ENCODE measurements around the gene COL28A1. TPM values are rescaled to one million over a fixed set of nuclear protein-coding genes. Genes with fewer than 3 reads are reported as not detected.

The COL28A1 gene
- total RNA-seq, 3 donors from 2014 or later (not counting 1 experiment from before 2014, with no cell fraction given), result 0.28 to 0.84 (median 0.45) TPM

GRCh38 chr7:7557252-7557651 lies 21.6 kb upstream of the COL28A1 start:
- 93% methylated on average over 5 of the region's 5 CpGs for WGBS (ENCODE audit: insufficient coverage)
- Mint-ChIP-seq H3K4me1 (no peaks in the 10 kb centered on the region), H3K4me3 (no peak overlapping the region), H3K36me3 (peaks cover 25% of the 10 kb centered on the region), H3K27me3 (ENCODE audit: low read depth in 2 of 2) (peaks cover 0 to 4% of the 10 kb centered on the region in 2 donors), H3K9me3 (peaks cover 0 to 11% of the 10 kb centered on the region in 2 donors), H3K27ac (no peak overlapping the region)
- Histone ChIP-seq H3K9me3 (ENCODE audit: control insufficient read depth, insufficient read depth, low read length) (no peaks in the 10 kb centered on the region), H3K4me1 (ENCODE audit: control insufficient read depth, insufficient read depth, low read length) (no peaks in the 10 kb centered on the region), H3K4me3 (ENCODE audit: low read length) (no peak overlapping the region), H3K27me3 (ENCODE audit: control insufficient read depth, insufficient read depth, low read length) (no peaks in the 10 kb centered on the region), H3K27ac (ENCODE audit: low read length) (no peak overlapping the region), H3K36me3 (ENCODE audit: control insufficient read depth, insufficient read depth, low read length) (no peaks in the 10 kb centered on the region)
- no peak for DNase-seq
- intact Hi-C loops (cut with micrococcal nuclease), result no loop called here
- no peak for ATAC-seq
- TF ChIP-seq CTCF (IDR thresholded peaks at IDR 0.05), result no peak

- Histone ChIP-seq H3K27me3 (ENCODE audit: control insufficient read depth, insufficient read depth, low read length) (no peaks in the 10 kb centered on the region), H3K9me3 (ENCODE audit: control insufficient read depth, insufficient read depth, low read length) (no peaks in the 10 kb centered on the region), H3K36me3 (ENCODE audit: control insufficient read depth, insufficient read depth, low read length) (no peaks in the 10 kb centered on the region), H3K4me3 (ENCODE audit: low read length) (no peak overlapping the region), H3K27ac (ENCODE audit: low read length) (no peak overlapping the region), H3K4me1 (ENCODE audit: control insufficient read depth, insufficient read depth, low read length) (no peaks in the 10 kb centered on the region)
- Mint-ChIP-seq H3K9me3 (peaks cover 0 to 11% of the 10 kb centered on the region in 2 donors), H3K36me3 (peaks cover 25% of the 10 kb centered on the region), H3K27me3 (ENCODE audit: low read depth in 2 of 2) (peaks cover 0 to 4% of the 10 kb centered on the region in 2 donors), H3K4me3 (no peak overlapping the region), H3K4me1 (no peaks in the 10 kb centered on the region), H3K27ac (no peak overlapping the region)
- intact Hi-C loops (cut with micrococcal nuclease), result no loop called here
- no peak for ATAC-seq
- no peak for TF ChIP-seq CTCF (IDR thresholded peaks at IDR 0.05)
- WGBS (ENCODE audit: insufficient coverage), result 100% methylated on average over 1 of the region's 1 CpG
- DNase-seq, result no peak
Observed at GRCh38 chr7:7556852-7557251, 21.2 kb upstream of the COL28A1 start.

DNA sequence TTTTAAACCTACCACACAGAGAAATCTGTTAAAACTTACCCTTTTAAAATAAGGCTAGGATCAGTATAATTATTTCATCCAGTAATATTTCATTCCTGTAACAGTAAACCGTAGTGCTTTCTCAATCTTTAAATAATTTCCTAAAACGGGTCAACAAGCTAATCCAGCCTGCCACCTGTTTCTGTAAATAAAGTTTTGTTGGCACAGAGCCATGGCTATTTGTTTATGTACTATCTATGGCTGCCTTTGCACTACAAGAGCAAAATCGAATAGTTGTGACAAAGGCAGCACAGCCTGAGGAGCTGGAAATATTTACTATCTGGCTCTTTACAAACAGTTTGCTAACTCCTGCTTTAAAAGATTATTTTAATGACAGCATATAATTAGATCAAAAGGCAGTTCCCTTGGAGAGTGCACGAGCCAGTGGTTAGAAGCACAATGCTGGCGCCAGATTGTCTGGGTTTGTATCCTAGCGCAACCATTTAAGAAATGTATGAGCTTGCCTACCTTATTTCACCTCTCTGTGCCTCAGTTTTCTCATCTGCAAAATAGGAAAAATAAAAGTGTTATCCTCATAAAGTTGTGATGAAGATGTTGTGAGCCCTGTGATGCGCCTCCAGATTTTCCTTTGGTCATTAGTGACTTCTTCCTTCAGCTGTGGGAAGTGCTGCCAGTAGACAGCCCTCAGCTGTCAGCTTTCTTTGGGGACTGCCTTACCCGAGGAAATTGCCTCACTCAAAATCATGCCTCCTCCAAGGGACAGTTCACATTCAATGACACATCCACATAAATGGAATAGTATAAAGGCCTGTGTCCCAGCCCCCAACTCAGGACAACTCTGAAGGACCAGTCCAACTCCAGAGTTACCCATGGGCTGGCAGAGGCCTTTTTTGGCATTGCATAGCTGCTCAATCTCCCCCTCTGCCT lies 19.2 kb upstream of the COL28A1 start:
- 85% methylated on average over 8 of the region's 8 CpGs for WGBS (ENCODE audit: insufficient coverage)
- peaks cover 25% of the 10 kb centered on the region for H3K36me3 Mint-ChIP-seq
- H3K27me3 ChIP-seq (ENCODE audit: control insufficient read depth, insufficient read depth, low read length), result no peaks in the 10 kb centered on the region

More for the DNA sequence above, 19.2 kb upstream of the COL28A1 start:
- Mint-ChIP-seq H3K27me3 (ENCODE audit: low read depth in 2 of 2) (peaks cover 0 to 4% of the 10 kb centered on the region in 2 donors), H3K27ac (no peak overlapping the region), H3K4me3 (no peak overlapping the region), H3K9me3 (peaks cover 0 to 11% of the 10 kb centered on the region in 2 donors), H3K4me1 (no peaks in the 10 kb centered on the region)
- Histone ChIP-seq H3K36me3 (ENCODE audit: control insufficient read depth, insufficient read depth, low read length) (no peaks in the 10 kb centered on the region), H3K9me3 (ENCODE audit: control insufficient read depth, insufficient read depth, low read length) (no peaks in the 10 kb centered on the region), H3K4me3 (ENCODE audit: low read length) (no peak overlapping the region), H3K27ac (ENCODE audit: low read length) (no peak overlapping the region), H3K4me1 (ENCODE audit: control insufficient read depth, insufficient read depth, low read length) (no peaks in the 10 kb centered on the region)
- intact Hi-C loops (cut with micrococcal nuclease), result no loop called here
- TF ChIP-seq CTCF (IDR thresholded peaks at IDR 0.05), result no peak
- DNase-seq, result no peak
- no peak for ATAC-seq

Data from natural killer cell (primary cell).